GM18861 (cell line): Measurements from ENCODE around the gene UBE2QL1.

Experiments
- ATAC-seq: cut with Tn5 transposase; IDR thresholded peaks from one replicate; pipeline ENCODE4 v1.9.1; 2021; ENCODE audit not compliant: unreplicated experiment

Gene UBE2QL1

DNA sequence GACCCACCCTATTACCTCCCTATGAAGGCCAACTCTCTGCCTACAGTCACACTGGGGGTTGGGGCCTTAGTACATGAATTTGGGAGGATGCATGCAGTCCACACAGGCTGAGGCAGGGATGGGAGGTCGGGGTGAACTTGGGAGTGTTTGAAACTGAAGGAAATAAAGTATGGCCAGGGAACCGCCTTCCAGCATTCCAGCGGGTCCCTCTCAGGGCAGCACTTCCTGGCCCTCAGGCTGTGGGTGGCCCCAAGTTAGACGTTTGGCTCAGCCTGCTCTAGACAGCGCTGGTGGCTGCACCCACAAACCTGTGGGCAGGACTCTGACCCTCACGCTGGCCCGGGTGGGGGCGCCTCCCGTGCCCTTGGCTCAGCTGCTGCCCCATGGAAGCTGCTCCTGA is 74.3 kb downstream of the UBE2QL1 start:
- ATAC-seq = no peak

DNA sequence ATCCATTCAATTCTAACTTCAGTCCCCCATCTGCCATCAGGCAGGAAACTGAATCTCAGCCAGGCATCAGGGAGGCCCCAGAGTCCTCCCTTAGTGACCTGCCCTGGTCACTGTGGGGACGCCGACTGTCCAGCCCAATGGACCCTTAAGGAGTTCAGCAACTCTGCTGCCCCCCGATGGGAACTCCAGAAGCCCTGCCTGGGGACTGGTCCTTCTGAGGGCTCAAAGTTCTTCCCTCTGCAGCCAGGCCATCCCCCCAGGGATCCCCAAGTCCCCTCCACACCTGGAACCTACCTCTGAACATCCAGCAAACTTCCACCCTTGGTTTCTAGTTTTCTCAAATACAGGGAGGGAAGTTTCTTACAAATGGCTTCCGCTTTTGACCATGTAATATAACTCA is 76.8 kb downstream of the UBE2QL1 start:
- no peak for ATAC-seq

DNA sequence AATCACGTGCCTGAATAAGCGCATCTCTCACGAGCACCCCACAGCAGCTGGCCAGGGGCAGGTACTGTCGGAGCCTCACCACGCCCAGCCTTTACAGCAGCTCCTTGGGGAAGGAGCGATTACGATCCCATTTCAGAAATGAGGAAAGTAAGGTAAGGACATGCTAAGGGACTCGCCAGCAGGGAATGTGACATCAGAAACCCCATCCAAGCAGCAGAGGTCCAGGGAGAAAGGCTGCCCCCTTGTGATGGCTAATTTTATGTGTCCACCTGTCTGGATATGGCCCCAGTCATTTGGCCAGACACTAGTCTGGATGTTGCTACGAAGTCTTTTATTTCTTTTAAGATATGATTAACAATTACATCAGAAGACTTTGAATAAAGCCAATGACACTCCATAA is 77.3 kb downstream of the UBE2QL1 start:
- ATAC-seq = no peak

DNA sequence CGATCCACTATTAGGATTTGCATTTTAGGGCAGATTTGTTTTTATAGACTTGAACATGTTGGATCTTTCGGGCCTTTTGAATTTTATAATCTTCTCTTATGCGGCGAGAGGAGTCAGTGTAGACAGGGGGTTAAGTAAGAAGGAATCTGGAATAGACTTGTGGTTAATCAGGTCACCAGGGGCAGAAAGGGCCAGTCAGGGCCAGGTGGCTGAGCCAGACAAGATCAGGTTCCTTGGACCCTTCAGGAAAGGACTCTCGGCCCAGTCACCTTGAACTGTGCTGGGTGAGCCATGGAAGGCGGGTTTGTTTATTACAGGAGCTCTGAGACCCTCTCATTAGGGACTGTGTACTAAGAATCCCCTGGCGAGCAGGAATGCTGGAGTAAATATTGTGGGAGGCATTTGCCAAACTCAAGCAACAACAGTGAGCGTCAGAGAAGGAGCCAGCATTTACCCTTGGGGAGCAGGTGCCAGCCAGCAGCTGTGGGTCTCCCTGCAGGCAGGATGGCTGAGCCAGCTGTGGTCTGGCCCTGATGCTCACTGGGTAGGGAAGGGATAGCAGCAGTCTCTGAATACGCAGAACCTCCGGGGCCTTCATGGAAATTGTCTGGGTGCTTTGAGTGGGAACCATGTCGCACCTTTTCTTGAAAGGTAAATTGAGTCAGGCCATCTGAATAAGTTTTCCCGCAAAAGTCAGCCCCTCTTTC is 79.2 kb downstream of the UBE2QL1 start:
- ATAC-seq = no peak

DNA sequence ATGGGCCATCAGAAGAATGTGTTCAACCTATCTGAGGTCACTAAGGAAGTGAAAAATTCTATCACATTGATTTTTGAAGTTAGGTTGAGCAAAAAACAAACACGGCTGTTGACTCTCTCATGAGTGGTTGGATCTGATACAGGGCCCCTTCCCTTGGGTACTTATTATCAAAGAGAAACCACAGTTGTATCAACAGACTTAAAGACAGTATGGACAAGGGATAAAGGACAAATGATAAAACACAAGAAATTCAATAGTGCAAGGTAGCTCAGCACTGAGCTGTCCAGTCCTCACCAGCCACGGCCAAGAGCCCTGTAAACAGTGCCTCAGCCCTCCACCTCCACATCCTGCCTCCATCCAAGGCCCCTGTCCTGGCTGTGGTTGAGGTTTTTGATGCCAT is 86.9 kb downstream of the UBE2QL1 start:
- no peak for ATAC-seq

DNA sequence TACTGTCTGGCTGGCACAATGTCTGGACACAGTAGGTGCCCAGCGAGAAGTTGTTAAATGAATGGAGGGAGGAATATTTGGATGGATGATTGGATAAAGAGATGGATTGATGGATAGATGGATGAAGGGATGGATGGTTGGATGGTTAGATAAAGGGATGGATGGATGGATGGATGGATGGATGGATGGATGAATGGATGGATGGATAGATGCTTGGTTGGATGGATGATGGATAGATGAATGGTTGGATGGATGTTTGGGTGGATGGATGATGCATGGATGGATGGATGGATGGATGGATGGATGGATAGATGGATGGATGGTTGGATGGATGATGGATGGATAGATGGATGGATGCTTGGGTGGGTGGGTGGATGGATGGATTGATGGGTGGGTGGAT is 90.4 kb downstream of the UBE2QL1 start:
- ATAC-seq = no peak

DNA sequence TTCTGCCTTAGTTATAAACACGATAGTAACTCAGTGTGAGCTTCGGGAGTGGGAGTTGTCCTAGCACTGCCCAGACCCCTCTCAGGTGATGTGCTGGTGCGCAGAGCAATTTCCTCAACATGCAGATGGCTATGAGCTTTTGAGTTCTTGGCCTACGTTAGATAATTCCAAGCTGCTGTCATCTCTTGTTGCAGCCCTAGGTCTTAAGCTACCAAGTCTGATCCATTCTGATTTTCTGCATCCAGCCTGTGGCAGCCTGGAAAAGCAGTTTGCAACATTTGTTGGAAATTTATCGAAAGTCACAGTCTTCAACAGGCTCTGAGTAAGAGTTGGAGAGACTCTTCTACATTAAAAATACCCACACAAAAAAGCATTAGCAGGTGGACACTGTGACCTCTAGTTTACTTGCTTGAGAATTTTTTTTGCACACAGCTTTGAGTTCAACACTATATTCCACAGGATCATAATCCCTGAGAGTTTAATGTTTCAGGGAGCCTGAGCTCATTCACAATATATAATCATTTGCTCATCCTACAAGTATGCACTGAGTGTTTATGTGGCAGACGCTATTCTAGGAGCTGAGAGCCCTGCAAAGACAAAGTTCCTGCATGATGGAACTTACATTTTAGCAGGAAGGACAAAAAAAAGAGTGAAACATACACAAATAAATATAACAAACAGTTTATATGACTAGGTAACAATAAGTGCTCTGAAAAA is 91.6 kb downstream of the UBE2QL1 start:
- ATAC-seq = no peak

DNA sequence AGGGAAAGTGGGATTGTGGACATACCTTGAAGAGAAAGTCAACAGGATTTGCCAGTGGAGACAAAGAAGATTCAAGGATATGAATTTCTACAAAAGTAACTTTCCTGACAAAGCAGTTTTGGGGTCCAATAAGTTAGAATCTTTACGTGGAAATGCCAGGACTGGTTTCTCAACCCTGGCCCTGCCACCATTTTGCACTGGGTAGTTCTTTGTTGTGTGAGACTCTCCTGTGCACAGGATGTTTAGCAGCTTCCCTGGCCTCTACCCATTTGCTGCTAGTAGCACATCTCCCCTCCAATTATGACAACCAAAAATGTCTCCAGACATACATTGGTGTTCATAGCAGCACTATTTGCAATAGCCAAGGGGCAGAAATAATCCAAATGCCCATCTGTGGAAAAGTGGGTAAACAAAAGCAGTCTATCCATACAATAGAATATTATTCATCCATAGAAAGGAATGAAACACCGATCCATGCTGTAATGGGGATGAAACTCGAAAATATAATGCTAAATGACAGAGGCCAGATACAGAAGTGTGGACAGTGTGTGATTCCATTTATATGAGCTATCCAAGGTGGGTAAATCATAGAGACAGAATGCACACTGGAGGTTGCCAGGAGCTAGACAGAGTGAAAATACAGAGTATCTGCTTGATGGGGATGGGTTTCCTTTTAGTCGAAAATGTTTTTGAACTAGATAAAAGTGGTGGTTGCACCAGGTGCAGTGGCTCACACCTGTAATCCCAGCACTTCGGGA is 92.8 kb downstream of the UBE2QL1 start:
- ATAC-seq = no peak

DNA sequence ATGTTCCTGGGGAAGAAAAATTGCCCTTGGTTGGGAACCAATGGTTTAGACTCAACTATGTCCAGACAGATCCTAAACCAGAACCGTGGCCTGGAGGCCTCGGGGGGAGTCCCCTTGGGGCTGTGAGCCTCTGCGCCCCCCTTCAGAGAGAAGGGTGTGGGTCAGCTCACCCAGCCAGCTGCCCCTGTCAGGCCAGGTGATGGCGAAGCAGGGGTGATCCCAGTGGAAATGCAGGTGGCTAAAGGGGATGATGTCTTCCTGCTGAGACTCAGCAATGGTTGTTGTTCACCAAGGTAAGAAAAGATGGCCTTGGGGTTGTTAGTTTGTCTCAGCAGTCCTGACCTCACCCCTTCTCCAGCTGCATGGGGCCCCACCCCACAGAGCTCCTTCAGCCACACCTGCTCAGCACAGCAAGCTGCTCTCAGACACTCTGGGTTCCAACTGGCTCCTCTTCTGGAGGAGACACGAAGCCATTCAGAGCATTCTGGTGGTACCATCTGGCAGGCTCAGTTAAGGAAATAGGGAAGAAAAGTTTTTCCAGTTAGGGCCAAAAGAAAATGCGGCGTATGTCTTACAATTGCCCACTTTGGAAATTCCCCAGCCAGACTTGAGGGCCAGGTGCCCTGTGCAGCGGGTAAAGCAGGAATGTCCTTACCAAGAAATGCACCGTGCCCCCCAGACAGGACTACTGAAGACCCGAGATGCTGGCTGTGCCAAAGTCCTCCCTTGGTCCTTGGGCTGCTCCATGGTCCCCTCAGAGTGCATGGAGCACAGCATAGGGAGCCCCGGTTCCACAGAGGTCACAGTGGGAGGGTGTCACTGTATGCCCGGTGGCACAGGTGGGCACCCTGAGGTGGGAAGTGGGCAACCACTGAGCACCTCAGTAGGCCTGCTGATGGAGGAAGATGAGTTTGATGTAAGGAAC is 94.0 kb downstream of the UBE2QL1 start:
- no peak for ATAC-seq

DNA sequence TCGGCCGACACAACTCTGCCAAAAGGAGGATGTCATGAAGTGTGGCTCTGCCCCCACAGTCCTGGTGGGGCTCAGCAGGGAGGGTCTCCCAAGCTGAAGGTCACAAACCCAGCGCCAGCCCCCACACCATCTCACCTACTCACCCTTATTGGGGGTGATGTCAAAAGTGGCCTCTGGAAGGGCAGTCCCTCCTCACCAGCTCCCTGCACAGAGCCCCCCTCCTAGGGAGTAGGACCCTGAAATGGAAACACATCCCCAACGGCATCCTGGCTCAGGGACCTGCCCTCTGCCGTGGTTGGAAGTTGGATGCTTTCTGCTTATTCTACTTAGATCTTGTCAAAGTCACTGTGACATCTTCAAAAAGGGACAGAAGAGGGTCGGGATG is 94.7 kb downstream of the UBE2QL1 start:
- ATAC-seq = no peak

DNA sequence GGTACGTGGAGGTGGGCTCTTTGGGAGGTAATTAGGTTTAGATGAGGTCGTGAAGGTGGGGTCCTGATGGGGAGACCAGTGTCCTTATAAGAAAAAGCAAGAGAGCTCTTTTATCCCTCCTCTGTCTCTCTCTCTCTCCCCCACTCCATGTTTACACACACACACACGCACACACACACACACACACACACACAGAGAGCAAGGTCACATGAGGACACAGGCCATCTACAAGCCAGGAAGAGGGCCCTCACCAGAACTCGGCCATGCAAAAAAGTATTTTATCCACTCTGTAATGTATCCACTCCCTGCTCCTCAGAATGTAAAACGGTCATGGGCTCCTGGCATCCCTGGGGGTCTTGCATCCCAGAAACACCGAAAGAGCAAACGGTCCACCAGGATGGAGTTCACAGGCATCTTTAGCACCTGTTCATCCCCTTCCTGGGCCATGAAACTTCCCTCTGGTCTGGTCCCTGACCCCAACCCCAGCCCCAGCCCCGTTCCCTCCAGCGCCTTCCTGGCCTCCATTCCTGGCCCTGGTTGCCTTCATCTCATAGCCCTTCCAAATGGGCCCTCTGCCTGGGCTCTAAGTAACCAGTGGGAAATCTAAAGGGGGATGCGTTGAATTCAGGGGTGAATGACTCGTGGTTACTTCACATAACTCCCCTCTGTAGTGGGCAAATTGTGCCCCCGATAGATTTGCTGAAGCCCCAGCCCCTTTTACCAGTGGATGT is 95.3 kb downstream of the UBE2QL1 start:
- no peak for ATAC-seq
